HG03039 (cell line): ENCODE results near the gene HSP90AA1.

Experiments
- ATAC-seq: cut with Tn5 transposase; IDR thresholded peaks from one replicate; pipeline ENCODE4 v1.9.1; 2021; ENCODE audit warnings: mild to moderate bottlenecking, moderate library complexity; ENCODE audit not compliant: unreplicated experiment

Gene HSP90AA1

DNA sequence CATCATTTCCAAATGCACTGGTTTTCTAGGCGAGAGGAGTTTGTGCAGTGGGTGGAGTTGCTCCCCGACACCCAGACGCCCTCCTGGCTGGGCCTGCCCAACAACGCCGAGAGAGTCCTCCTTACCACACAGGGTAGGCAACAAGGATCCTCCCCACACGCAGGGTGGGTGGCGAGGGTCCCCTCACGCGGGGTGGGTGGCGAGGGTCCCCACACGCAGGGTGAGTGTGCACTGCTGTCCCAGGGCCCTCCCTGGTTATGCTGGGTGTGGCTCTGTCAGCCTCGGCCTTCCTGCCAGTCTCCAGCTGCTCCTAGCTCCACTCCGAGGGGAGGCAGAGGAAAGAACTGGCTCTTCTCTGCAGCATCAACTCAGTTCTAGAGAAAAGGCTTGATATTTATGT is 42.3 kb downstream of the HSP90AA1 start:
- no peak for ATAC-seq

DNA sequence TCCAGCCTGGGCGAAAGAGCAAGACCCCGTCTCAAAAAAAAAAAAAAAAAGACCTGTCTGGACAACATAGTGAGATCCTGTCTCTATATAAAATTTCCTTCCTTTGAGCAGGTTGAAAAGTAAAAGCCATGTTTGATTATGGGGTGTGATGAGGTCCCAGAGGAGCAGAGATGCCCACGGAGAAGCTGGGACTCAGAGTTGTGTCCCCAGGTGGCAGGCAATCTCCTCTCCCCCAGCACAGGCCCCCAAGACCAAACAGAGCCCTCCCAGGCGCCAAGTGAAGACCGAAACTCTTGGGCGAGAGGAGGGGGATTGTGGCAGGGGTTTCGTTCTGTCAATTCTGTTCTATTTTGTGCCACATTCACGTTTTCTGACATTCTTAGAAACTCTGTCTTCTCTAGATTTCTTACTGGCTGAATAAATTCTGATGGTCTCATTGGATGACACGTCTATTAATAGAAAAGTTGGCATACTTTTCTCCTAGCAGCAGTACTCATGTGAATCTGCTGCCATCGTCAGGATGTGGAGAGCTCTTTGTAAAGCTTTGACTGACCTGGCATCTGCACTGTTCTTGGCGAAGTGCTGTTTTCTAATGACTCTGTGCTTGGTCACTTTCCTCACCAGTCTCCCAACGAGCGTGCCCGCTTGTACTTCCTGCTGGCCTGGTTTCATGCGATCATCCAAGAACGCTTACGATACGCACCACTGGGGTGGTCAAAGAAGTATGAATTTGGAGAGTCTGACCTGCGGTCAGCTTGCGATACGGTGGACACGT is 43.4 kb downstream of the HSP90AA1 start:
- ATAC-seq, result no peak

DNA sequence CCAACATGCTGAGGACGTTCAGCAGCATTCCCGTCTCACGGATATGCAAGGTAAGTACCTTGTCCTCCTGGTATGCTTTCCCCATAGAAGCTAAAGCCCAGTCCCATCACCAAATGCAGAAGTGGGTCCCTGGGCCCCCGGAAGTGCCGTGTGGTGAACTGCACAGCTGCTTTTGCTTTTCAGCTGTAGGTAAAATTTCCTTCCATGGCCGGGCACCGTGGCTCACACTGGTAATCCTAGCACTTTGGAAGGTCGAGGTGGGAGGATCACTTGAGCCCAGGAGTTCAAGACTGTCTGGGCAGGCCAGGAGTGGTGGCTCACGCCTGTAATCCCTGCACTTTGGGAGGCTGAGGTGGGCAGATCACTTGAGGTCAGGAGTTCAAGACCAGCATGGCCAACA is 44.1 kb downstream of the HSP90AA1 start:
- ATAC-seq, result no peak

DNA sequence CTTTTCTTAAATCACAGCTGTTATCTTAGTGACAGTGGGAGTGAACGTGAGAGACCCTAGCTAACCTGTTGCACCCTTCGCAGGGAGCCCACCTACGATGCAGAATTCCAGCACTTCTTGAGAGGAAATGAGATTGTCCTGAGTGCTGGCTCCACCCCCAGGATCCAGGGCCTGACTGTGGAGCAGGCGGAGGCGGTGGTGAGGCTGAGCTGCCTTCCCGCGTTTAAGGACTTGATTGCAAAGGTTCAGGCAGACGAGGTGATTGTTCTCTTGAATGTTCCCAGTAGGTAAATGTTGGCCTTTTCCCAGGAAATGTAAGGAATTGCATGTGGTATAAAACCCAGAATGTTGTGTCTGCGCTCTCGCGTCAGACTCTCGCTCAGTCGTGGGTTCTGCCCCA is 46.7 kb downstream of the HSP90AA1 start:
- no peak for ATAC-seq

DNA sequence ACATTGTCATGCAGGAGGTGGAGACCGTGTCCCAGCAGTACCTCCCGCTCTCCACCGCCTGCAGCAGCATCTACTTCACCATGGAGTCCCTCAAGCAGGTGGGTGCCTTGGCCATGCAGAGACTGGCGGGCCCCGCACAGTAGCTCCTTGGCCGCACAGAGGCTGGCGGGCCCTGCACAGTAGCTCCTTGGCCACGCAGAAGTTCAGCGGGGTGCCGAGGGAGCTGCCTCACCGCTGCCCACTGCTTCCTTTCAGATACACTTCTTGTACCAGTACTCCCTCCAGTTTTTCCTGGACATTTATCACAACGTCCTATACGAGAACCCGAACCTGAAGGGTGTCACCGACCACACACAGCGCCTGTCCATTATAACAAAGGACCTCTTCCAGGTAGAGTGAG is 47.7 kb downstream of the HSP90AA1 start:
- no peak for ATAC-seq

DNA sequence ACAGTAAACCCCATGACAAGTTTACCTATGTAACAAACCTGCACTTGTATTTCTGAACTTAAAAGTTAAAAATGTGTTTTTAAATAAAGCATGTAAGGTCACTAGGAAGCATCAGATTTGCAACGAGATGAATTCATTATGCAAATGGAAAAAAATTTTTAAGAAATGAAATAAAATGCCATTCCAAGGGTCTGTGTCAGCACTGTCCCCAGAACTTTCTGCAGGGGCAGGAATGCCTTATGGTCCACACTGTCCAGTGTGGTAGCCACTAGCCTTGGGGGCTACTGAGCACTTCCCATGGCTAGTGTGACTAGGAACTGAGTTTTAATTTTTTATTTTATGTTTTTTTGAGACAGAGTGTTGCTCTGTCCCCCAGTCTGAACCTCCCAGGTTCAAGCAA is 49.2 kb downstream of the HSP90AA1 start:
- no peak for ATAC-seq

DNA sequence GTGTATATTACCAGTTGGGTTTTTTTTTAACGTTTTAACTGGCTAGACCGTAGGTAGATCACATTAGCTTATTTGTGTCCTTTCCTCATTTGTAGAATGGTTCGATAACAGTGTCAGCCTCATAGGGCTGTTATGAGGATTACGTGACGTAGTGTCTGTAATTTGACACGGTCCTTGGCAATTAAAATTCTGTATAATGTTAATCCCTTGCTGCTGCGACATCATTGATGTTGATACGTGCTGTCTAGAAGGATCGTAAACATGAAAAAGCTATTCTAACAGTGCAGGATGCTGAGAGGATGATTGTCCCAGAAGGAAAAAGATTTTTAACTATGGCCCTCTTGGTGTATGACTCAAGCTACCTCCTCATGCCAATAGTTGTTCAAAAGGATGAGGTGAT is 50.9 kb downstream of the HSP90AA1 start:
- ATAC-seq, result no peak

DNA sequence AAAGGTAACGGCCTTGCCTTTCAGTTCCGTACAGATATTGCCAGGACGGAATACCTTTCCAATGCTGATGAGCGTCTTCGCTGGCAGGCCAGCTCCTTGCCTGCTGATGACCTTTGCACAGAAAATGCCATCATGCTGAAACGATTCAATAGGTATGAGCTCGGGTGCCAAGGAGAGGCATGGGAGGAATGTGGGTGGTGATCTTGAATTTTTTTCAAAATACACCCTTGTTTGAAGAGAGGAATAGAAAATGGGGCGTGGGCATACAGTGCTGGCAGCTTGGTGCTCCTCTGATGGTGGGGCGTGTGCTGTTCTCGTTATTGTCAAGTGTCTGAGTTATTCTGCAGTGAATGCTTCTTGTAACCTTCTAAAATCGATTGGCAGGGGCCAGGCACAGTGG is 52.5 kb downstream of the HSP90AA1 start:
- no peak for ATAC-seq

DNA sequence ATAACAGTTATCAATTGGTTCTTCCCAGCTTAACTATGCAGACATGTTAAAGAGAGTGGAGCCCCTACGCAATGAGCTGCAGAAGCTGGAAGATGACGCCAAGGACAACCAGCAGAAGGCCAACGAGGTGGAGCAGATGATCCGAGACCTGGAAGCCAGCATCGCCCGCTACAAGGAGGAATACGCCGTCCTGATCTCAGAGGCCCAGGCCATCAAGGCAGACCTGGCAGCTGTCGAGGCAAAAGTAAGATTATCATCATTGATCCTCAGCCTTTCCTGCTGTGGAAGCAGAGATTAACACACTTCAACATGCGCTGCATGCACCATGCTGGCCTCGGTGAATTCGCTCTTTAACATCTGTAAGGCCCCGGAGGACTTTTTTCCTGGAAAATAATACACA is 53.6 kb downstream of the HSP90AA1 start:
- ATAC-seq, result no peak
